Esophagus muscularis mucosa (tissue), 4 donors: ENCODE measurements around the gene NCOA7. TPM values are rescaled to one million over a fixed set of nuclear protein-coding genes. Genes with fewer than 3 reads are reported as not detected.

Experiments
- DNase-seq: peaks from one replicate; pipeline ENCODE4 v3.0.0-alpha.2; 2017; ENCODE audit errors: extremely low spot score
- H3K27ac ChIP-seq, 4 donors: fragments of 200-600 bp; sonication (generic); replicated peaks in 1 of 4; 1 replicate in 3 of 4; 2 replicates in 1 of 4; pipeline ENCODE4 v1.5.1; 2016 to 2019; ENCODE audit warnings: mild to moderate bottlenecking in 1 of 4
- H3K27me3 ChIP-seq, 4 donors: fragments of 200-600 bp; sonication (generic); one replicate each; pipeline versions ENCODE4 v1.5.1 to v1.6.0; 2016 to 2019
- H3K36me3 ChIP-seq, 4 donors: fragments of 200-600 bp; sonication (generic); one replicate each; pipeline ENCODE4 v1.5.1; 2016 to 2019
- H3K4me1 ChIP-seq, 4 donors: fragments of 200-600 bp; sonication (generic); one replicate each; pipeline ENCODE4 v1.5.1; 2016 to 2019
- H3K4me3 ChIP-seq, 4 donors: fragments of 200-600 bp; sonication (generic); 1 replicate in 2 of 4; 2 replicates in 2 of 4; pipeline ENCODE4 v1.5.1; 2016 to 2019; ENCODE audit warnings: mild to moderate bottlenecking in 4 of 4, moderate library complexity in 1 of 4
- H3K9me3 ChIP-seq, 4 donors: fragments of 200-600 bp; sonication (generic); 1 replicate in 3 of 4; 2 replicates in 1 of 4; pipeline ENCODE4 v1.5.1; 2016 to 2019
- EP300 ChIP-seq: sonication (generic); formaldehyde crosslinking; IDR thresholded peaks from one replicate; pipeline ENCODE4 v1.6.1; 2017; ENCODE audit warnings: antibody characterized with exemption
- POLR2A ChIP-seq: fragments of 450-650 bp; IDR thresholded peaks from one replicate; pipeline ENCODE4 v1.6.1; 2017; ENCODE audit warnings: antibody characterized with exemption, moderate library complexity, mild to moderate bottlenecking, low read depth
- POLR2AphosphoS5 ChIP-seq, 2 donors: sonication (generic); formaldehyde crosslinking; IDR thresholded peaks; one replicate each; pipeline ENCODE4 v1.6.1; 2017; ENCODE audit warnings: antibody characterized with exemption in 2 of 2
- WGBS: methylation state at CpG from one replicate; pipeline ENCODE4 v1.1.5; 2018; 5-methylcytosine and 5-hydroxymethylcytosine counted together
- intact Hi-C: fragments of 100-400 bp; cut with DNase I; formaldehyde crosslinking; loops from one replicate; pipeline ENCODE4 v1.15.1; 2023
- total RNA-seq, 4 donors: library from RNA; depleted of rRNA; stranded (reverse); fragments of >200 nt; gene quantifications; one replicate each; pipeline versions ENCODE4 v1.1.0 to v1.2.1, GENCODE V29; 2016
- TF ChIP-seq, protein P1 (sequence below), 3 experiments: fragments of 200-600 bp in 2 of 3; fragments of 450-650 bp in 1 of 3; sonication (generic) in 2 of 3; IDR thresholded peaks; one replicate each; pipeline ENCODE4 v1.5.1; 2017 to 2019; ENCODE audit warnings: antibody characterized with exemption in 3 of 3, mild to moderate bottlenecking in 2 of 3, moderate library complexity in 1 of 3

NCOA7 gene
- total RNA-seq, 4 donors from 2014 or later: 15.4 to 29.0 (median 19.9) TPM

DNA sequence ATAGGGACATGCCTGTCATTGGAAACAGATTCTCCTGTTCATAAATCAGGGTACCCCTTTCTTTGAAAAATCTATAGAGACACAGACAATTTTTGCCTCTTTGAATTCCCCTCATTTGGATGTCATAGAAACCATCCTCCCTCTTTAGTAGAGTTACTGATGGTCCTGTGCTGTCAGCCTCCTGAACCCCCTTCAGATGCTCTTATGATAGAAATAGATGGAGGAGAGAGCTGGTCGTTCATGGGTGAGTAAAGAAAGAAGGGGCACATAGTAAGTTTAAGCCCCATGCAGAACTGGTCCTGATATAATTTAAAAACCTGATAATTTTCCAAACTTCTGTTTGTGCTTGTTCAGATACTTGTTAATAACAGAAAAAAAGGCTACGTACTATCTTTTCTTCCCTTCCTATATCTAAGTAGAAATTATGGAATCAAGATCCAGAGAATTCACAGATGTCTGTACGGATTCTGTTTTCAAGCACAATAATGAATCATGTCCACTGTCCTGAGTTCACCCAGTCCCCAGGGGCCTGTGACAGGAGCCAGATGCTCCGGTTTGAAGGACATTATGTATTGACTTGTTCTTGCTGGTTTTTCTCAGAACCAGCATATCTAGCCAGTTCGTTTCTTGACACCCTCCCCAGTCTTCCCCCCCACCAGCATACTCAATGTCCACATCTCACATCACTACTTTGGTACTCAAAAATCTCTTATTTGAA is 78.1 kb downstream of the NCOA7 start:
- Histone ChIP-seq H3K27me3 (no peaks in the 10 kb centered on the region), H3K36me3 (no peaks in the 10 kb centered on the region), H3K4me3 (no peak overlapping the region), H3K4me1 (peaks cover 0 to 17% (median 7%) of the 10 kb centered on the region in 4 donors), H3K27ac (peak overlapping the region in 3 of 4 donors; percentile 30 to 53 (median 38)), H3K9me3 (no peaks in the 10 kb centered on the region)
- DNase-seq: no peak
- intact Hi-C loops: no loop called here
- 62% methylated on average over 5 of the region's 5 CpGs for WGBS
- TF ChIP-seq, protein P1, sequence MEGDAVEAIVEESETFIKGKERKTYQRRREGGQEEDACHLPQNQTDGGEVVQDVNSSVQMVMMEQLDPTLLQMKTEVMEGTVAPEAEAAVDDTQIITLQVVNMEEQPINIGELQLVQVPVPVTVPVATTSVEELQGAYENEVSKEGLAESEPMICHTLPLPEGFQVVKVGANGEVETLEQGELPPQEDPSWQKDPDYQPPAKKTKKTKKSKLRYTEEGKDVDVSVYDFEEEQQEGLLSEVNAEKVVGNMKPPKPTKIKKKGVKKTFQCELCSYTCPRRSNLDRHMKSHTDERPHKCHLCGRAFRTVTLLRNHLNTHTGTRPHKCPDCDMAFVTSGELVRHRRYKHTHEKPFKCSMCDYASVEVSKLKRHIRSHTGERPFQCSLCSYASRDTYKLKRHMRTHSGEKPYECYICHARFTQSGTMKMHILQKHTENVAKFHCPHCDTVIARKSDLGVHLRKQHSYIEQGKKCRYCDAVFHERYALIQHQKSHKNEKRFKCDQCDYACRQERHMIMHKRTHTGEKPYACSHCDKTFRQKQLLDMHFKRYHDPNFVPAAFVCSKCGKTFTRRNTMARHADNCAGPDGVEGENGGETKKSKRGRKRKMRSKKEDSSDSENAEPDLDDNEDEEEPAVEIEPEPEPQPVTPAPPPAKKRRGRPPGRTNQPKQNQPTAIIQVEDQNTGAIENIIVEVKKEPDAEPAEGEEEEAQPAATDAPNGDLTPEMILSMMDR (IDR thresholded peaks at IDR 0.05): no peak
- no peak for TF ChIP-seq POLR2A
- TF ChIP-seq EP300: no peak
- no peak for TF ChIP-seq POLR2AphosphoS5 (IDR thresholded peaks at IDR 0.05)

- intact Hi-C loops: no loop called here
- H3K36me3 ChIP-seq: no peaks in the 10 kb centered on the region
- H3K4me3 ChIP-seq: no peak overlapping the region
- WGBS: 75% methylated on average over 6 of the region's 6 CpGs
- H3K27me3 ChIP-seq: no peaks in the 10 kb centered on the region
- no peak for DNase-seq
- H3K27ac ChIP-seq: peak overlapping the region; percentile 30 to 53 (median 44)
- H3K9me3 ChIP-seq: no peaks in the 10 kb centered on the region
- H3K4me1 ChIP-seq: peaks cover 0 to 17% (median 7%) of the 10 kb centered on the region in 4 donors
- TF ChIP-seq EP300: no peak
- TF ChIP-seq, protein P1 (IDR thresholded peaks at IDR 0.05): no peak
- no peak for TF ChIP-seq POLR2A
- TF ChIP-seq POLR2AphosphoS5 (IDR thresholded peaks at IDR 0.05): no peak
Measured at GRCh38 chr6:125869427-125869826, 78.7 kb downstream of the NCOA7 start.

GRCh38 chr6:125871365-125871764 is 80.6 kb downstream of the NCOA7 start:
- intact Hi-C loops: no loop called here
- no peaks in the 10 kb centered on the region for H3K9me3 ChIP-seq
- H3K27me3 ChIP-seq: no peaks in the 10 kb centered on the region
- peaks cover 0 to 15% (median 11%) of the 10 kb centered on the region in 4 donors for H3K36me3 ChIP-seq
- TF ChIP-seq EP300 (no peak), POLR2AphosphoS5 (IDR thresholded peaks at IDR 0.05) (no peak), POLR2A (no peak)
- TF ChIP-seq, protein P1 (IDR thresholded peaks at IDR 0.05): no peak
- H3K27ac ChIP-seq: no peak overlapping the region
- no peak overlapping the region for H3K4me3 ChIP-seq
- DNase-seq: no peak
- H3K4me1 ChIP-seq: peaks cover 0 to 17% (median 7%) of the 10 kb centered on the region in 4 donors

DNA sequence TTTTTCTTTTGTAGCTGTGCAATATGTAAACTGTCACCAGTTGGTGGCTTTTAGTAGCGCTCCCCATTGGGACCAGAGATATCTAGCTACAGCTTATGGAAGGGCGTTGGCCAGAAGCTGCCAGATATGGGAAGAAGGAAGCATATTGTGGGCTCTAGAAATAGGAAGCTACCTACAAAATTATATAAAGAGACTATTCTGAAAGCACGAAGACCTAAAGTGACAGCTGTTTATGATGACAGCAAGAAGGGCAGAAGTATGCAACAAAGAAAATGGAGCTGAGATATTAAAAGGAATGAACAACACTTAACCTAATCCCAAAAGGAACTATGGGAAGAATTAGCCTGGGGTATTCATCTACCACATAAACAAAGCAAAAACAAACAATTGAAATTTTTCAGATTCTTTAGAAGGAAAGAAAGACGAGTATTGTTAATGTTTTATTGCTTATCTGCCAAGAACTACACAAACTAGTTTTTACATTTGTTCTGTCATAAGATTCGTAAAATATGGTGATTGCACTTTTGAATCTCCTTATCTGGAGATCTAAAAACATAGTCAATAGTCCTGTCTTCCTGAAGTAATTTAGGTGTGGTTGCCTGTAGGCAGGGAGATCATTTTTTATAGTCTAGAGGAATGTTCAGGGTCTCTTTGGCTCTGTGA is 81.6 kb downstream of the NCOA7 start:
- intact Hi-C loops: no loop called here
- TF ChIP-seq POLR2AphosphoS5 (IDR thresholded peaks at IDR 0.05): no peak
- no peak for TF ChIP-seq EP300
- TF ChIP-seq, protein P1 (IDR thresholded peaks at IDR 0.05): no peak
- TF ChIP-seq POLR2A: no peak
- H3K9me3 ChIP-seq: no peaks in the 10 kb centered on the region
- no peak for DNase-seq
- 79% methylated on average over 5 of the region's 5 CpGs for WGBS
- H3K4me1 ChIP-seq: peaks cover 0 to 17% (median 7%) of the 10 kb centered on the region in 4 donors
- H3K36me3 ChIP-seq: peaks cover 0 to 18% (median 14%) of the 10 kb centered on the region in 4 donors
- no peak overlapping the region for H3K4me3 ChIP-seq
- no peak overlapping the region for H3K27ac ChIP-seq
- H3K27me3 ChIP-seq: no peaks in the 10 kb centered on the region
